Right kidney (tissue), 1 donor: ENCODE results near the gene GREM1.

ENCODE experiments used
- DNase-seq: peaks from one replicate; pipeline ENCODE4 v3.0.0-alpha.2; 2016

GREM1 gene

DNA sequence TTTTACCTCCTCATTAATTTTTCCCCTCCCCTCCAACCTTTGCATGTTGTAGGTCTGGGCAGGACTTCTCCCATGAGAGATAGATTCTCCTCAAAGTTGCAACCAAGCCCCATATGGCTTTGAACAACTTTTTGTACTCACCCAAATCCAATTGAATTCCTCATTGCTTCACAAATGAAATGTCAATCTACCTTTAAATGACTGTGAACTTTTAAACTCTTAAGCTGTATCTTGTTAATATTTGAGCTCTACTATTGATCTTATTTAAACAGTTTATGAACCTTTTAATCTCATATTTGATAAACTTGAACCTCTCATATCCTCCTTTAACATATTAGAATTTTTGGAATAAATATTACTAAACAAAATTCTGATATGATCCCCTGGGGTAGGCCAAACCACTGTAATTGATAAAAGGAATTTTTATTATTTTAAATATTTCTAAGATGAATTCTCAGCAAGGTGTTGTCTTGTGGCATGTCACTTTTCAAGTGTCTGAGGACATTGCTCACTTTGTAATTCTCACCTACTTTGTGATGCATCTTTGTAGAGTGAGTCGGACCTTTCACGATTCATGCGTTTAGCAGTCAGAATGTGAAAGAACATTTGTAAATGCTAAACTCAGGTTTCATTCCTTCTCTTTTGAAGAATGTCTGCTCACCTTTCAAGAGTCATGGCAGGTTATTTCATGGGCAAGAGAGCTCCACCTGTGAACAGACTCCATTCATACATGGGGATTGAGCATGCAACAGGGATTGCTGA, 23.4 kb upstream of the GREM1 start:
- DNase-seq = no peak

DNA sequence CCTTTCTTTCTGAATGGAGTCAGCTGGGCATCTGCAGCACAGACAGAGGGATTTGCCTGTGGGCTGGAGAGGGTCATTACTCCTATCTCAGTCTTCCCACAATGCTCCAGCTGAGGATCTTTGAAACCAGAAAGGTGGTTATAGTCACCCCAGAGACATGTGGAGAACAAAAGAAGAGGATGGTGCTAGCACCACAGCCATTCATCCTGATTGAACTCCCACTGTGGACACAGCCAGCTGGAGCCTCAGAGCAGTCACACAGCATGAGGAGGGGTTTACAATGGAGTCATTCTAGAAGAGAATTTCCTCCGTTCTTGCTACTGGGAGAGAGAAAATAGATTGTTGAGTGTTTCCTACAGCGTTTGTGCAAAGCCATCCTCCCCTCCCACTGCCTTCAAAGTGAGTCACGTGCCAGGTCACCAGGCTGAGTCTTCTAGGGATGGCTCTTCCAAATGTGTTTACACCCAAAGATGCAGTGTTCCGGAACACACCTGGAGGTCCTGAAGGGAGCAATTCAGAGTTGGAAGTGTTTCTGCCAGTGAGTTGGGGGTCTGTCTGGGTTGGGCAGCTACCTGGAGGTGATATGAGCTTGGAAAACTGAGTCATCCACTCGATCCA, 18.9 kb upstream of the GREM1 start:
- DNase-seq = no peak

DNA sequence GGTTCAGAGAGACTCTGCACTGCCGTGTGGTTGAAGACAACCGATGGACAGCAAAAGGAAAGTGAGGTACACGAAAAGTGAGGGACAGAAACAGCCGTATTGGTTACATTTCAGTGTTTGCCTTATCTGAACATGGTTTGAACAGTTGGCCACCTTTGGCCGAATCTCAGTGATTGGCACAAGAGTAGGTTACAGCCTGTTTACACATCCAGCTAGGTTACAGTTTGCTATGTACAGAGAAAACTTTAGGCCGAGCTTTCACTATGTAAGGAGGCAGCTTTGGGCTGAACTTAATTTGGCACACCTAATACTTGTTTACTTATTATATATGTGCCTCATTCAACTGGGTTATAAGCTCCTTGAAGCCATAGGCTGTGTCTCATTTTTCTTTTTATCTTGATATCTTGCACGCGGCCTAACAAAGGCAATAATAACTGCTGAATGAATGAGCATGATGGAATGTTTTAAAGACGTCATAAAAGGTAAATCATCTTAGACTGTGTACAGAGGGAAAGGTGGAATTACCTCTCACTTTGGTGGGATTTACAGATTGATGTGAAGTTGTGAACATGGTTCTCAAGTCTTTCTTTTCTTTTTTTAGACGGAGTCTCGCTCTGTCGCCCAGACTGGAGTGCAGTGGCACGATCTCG, 17.2 kb upstream of the GREM1 start:
- DNase-seq = no peak

DNA sequence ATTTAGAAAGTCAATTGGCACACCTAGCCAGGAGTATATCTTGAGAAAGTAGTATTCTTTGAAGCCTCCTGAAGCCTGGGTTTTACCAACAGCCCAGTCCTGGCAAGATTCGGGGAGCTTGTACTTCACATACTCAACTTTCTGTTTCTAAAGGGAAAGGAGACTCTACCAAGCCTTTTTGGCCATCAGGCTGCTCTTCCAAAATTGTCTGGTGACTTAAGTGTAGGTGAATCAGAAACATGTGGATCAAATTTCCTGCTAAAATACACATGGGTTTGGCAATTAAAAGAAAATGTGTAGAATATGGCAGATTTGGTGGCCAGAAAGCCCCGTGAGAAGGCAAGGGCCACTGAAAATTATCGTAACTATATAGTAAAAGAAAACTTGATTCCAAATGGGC, 15.9 kb upstream of the GREM1 start:
- DNase-seq = no peak

DNA sequence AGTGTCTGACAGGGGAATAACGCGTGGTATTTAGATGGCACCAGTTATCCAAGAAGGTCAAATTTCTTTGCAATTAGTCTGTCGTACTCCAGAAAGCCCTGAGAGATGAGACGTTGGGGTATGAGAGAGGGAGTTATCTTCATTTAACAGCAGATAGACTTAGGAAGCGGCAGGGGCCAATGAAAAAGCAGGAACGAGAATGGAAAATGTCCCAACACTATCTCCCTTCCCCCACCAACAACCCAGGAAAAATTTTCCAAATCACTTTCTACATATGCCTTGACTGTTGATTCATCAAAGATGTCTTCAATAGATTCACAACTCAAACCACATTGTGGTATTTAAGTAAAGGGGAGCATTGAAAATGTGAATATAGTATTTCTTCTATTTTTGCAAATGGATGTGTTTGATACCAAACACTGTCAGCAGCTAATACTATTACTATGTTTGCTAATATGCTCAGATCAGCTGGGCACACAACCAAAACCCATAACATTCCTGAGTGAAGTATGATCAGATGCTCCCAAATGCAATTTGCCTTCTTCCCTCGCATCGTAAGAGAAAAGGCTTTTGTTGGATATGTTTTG, 13.3 kb upstream of the GREM1 start:
- DNase-seq = no peak

DNA sequence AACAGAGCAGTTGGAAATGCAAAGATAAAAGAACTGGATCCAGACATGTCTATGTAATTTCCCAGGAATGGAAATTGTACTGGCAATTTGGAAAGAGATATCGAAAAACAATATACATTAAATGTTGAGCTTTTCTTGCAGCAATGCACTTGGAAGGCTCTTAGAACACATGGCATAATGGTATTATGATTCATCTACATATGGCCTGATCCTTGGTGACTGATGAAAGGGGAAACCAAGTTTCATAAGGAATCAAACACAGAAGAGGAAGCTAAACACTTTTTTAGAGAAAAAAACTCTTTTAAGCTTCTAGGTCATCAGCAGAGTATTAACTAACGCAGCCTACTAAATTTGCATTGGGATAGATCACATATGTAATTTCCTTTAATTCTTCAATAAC, 12.4 kb upstream of the GREM1 start:
- no peak for DNase-seq

DNA sequence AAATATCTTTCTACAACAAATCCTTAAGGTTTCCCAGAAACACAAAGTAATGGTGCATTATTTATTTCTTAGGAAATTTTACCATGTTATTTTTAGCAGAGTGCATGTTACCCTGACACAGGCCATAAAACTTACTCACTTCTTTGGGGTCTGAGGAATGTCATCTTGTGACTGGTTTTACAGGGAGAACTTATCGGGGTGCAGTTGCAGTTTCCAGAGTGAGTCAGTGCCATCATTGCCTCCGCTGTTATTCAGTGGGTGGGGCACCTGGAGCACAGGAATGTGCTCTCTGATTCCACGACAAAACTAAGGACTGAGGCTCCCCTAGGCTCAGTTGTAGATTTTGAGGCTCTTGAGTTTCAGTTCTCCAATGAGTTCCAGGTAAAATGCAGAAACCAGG, 11.1 kb upstream of the GREM1 start:
- no peak for DNase-seq

DNA sequence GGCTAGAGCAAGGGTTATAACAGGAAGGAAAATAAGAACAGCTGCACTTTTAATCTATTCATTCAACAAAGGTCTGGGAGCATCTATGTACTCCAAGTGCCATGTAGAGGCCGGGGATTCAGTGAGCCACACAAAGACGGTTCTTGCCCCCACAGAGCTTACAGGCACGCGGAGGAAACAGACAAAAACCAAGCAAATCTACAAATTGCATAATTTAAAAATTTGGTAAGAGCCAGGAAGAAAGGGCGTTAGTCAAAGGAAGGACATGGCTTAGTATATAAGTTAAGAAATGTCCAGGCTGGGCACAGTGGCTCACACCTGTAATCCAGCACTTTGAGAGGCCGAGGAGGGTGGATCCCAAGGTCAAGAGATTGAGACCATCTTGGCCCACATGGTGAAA, 10.4 kb upstream of the GREM1 start:
- no peak for DNase-seq

DNA sequence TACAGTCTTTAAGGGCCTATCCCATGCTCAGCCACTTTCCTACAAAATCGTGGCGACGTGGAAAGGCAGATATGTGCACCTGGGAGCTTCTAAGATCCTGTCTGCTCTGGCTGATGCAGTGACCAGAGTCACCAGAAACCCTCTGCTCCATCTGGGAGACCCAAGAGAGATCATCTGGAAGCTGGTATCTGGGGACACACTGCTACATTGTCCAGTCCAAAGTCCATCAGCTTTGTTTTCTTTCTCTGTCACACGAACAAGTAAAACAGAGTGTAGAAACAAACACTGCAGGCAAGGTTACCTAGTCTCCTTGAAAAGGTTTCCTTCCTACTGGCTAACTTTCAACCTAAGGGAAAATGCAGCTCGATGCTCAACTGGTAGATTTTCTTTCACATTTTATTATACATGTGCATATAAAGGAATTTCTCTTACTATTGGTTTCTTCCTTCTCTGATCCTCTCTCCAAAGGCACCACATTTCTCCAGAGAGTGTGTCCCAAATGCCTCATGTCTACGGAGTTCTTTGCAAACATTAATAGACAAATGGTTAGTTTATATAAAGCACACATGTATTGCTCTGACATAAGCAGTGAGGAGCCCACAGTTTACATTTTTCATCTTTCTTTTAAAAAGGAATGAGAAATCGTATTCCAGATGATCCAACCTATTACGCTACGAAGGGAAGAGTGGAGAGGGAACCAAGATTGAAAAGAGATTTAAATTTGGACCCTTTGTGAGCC, 8.3 kb upstream of the GREM1 start:
- DNase-seq = no peak

DNA sequence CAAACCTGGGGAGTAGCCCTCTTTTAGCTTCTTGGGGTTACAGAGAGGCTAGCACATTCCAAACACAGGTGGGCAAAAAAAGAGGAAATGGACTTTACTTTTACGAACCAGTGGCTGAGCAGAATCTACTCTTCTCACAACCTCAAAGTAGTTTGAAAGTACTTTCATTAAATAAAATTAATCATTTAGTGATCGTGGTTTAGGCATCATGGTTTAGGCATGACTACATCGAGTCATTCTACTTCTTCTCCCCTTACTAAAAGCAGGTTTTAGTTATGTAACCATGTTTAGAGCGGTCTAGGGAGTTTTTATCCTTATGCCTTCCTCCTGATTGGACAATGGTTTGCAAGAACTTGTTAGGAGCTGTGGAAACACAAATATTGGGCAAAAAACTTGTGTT, 2.5 kb upstream of the GREM1 start:
- DNase-seq = no peak

DNA sequence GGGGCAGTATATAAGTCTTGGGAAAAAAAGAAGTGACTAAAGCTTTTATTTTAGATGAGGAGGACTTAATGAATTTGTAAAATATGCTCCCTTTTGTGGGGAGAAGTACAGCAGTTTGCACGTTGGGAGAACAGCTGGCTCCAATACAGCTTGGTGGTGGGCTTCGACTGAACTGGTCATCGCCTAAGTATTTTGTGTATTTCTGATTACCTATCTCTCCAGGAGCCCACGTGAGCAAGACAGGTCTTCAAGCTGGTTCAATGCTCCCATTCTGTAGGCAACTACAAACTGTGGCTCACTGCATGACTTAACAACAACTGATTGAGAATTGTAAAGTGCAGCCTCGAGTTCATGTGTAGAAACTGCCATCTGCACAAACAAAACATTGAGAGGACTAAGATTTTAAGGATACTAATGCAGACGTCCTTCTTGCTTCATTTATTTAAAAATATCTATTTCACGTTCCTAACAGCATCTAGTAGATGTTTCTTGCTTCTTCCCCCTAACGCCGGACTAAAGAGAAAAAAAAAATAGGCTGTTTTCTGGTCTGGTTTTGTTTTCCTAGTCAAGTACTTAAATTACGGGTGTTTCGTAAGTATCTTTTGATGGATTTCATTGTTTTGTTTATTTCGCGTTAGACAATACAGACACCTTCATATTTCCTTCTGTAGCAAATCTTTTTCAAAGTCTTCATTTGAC, 1.4 kb upstream of the GREM1 start:
- DNase-seq = peak; percentile 44

DNA sequence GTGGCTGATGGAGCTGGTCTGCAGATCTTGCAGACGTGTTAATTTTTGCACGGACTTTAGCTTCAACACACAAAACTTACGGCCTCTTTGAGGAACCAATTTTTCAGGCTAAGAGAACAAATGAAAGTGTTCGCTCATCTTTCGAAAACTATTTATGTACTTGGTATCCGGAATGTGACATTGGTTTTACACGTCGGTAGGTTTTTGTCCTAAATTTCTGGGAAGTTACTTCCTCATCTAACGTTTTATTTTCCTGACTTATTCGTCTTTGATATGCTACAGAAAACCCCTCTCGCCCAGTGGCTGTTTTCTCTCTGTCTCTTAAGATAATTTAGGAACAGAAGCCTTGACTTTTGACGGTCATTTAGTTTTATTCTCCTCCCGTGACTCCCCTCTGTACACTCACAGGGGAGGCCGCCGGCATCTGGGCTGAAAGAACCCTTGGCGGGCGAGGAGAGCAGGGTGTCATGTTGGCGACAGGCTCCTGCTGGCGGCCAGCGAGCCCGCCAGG, 834 bp upstream of the GREM1 start:
- DNase-seq = no peak

DNA sequence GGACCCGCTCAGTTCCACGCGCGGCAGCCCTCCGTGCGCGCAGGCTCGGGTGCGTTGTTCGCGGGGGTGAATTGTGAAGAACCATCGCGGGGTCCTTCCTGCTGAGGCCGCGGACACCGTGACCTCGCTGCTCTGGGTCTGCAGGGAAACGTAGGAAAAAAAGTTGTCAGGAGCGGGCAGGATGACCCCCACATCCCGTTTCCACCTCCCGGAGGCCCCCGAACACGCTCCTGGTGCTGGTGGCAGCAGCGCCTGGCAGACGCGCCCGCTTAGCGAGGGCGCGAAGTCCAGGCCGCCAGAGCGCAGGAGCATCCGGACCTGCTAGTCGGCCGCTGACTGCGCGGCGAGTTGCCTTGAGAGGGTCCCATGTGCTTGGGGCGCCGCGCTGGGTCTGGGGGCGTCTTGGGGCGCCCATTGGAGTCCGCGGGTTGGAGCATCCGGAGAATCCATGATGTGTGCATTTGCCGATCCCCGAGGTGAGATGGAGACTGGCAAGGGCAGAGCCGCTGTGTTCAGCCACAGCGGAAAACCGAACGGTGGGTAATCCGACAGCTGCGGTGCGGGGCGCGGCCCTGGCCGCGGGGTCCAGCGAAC, 520 bp downstream of the GREM1 start:
- peak; percentile 78 for DNase-seq

DNA sequence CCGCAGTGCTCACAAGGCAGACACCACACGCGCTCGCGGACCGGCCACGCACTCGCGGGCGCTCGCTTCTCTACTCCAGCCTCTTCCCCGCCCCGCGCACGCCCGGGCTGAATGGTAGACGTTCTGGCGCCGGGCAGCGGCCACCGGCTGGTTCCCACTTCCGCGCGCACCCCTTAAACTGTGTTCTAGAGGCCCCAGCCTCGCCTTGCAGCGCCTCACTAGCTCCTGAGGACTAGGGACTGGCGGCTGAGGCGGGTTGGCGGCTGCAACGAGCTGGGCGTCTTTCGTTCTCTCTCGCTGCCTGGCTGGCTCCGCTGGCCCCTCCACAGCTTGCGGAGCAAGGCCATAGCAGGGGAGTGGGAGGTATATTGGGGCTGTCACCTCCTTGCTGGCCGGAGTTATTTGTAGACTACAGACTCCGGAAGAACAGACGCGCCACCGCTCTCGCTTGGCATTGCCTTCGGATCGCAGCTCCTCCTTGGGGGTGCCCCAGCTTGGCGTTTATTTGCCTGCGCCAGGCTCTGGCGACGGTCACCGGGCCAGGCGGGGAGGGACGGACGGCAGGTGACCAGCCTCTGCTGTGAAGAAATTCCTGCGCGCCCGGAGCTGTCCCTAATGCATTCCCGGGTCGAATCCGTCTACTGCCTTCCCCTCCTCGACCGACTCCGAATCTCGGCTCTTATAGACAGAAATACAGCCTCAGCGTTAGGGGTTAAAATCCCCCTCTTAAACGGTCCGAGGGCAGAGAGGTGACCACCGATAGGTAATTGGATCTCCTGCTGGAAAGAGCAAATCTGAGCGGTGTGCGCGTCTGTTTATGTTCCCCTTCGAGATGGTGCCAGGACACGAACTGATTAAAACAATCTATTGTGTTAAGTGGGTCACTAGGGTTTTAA, 1.3 kb downstream of the GREM1 start:
- DNase-seq = peak; percentile 74

DNA sequence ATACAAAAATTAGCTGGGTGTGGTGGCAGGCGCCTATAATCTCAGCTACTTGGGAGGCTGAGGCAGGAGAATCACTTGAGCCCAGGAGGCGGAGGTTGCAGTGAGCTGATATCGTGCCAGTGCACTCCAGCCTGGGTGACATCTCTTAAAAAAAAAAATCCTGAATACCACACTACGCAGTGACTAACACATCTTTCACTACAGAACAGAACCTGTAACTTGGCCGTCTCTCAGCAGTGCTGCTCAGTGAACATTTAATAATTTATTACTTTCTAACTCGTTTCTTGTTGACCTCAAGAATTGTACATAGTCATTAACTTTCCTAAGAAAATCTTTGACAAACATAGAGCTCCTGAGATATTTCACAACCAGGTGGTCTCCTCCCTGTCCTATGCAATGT, 3.8 kb downstream of the GREM1 start:
- DNase-seq = no peak

DNA sequence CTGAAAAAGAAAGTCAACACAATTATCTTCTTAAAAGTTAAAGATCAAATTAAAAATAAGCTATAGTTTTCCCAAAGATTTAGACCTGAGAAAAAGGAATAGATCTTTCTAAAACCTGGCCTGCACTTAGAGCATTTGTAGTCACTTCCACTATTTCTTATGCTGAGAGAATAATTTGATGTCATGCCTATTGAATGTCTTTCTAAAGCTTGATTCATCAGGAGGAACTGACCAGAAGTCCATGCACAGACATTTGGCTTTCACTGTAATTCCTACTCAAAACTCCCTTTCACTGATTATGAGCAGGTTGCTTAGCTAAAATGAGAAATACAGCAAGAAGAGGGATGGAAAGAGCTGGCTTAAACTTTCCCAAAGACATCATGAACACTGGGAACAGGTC, 4.3 kb downstream of the GREM1 start:
- DNase-seq = no peak

DNA sequence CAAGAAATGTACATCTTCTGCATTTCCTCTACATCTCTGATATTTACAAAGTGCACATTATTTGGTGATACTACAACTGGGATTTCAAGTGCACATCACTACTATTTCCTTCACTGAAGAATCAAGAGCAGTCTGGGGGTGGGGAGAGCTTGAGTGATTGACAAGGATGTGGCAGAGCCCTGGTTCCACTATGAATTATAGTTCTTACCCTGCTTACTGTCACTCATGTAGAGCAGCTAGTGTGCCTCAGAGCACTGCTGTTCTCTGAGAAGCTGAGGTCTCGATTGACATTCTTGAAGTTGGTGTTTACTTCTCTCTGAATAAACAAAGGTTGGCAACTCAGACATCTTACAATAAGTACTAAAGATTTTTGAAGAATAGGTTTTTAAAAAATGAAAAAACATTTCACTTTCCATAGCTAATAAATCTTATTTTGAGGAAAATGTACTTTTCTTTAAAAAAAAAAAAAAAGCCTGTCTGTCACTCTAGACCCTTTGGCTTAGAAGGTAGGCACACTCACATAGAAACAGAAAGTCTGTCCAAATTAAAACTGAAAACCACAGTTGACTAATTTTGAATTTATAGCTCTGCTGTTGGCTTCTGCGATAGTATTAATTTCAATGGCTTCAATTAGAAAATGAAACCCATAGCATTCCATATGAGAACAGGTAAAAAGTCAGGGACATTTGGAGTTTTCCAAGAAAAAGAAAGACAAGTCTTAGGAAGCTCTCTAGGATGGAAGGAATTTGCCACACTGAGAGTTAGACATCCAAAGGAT, 5.6 kb downstream of the GREM1 start:
- no peak for DNase-seq

DNA sequence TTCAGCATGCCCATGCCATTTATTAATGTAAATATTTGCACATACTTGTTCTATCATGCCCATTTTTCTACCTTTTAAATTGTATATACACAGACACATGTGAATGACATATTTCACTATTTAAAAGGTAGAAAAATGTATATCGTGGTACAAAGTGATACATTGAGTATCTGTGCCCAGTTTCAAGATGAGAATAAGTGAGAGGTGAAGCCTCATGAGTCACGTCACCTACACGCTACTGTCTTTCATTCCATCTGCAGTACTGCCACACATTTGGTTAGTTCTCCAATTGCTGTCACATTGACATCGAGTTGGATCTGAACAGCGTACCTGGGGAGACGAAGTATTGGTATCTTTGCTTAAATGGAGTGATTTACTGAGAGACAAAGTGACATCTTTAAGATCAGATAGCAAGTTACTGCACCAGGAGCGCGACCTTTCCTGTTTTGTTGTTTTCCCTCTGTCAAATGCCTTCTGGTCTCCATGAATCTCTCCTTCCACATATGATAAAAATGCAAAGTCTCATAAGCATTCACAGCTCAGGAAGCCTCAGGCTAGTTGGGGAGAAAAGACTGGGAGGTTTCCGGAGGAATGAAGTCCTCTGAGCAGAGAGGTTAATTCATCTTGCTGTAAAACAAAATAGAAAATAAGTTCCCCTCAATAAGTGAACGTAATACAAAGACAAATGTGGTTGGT, 12.0 kb downstream of the GREM1 start:
- no peak for DNase-seq
